GM19043 (cell line): Measurements from ENCODE around the gene VAMP8.
"Not testable (repeated sequence)": the region's sequence is repeated elsewhere in the genome, so short reads cannot be mapped to it uniquely, and the experiment has no call there.

Source experiments
- ATAC-seq: cut with Tn5 transposase; IDR thresholded peaks from one replicate; pipeline ENCODE4 v1.9.1; 2021; ENCODE audit warnings: low read depth; ENCODE audit not compliant: unreplicated experiment

The VAMP8 gene

DNA sequence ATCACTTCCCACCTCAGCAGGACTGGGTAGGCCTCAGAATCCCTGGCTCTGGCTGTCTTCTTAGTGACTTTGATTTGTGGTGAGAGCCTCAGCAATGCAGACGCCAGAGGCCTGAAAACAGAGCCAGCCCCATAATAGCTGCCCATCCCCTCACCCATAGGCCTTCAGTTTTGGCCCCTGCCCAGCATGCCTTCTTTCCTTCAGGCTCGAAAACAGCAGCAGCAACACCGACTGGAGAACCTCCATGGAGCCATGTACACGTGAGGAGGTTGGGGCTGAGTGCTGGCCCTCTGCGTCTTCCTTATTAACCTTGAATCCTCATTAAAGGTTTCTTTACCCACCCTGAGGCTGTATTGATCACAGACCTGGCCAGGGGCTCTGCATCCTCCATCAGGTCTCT is 19.9 kb downstream of the VAMP8 start:
- no peak for ATAC-seq

DNA sequence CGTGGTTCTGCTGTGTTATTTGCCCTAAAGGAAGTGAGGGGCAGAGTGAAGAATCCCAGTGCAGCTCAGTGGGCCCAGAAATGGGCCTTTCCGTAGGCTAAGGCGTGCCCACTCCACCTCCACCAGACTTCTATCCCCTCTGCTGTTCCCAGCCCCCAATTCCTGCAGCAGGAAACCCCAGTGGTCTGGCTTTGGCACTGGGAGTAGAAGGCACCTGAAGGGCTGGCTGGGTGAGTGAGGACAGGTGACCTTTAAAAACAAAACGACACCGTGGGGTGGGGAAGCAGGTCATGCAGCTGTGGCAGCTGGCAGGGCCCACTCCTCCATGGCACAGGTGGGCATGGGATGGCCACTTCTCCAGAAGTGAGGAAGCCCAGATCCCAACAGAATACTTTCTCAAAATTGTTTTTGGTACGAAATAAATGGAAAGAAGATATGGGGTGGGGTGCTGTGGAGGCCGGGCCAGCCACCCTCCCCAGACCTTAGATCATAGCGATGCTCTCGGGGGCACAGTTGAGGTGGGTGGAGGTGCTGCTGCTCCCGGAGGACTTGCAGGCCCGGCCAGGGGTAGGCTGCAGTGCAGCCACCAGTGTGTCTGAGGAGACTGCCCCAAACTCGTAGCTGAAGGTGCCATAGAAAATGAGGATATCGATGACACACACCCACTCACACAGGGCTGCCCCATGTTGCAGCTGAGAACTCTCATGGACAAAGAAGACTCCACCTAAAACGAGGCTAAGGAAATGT is 21.4 kb downstream of the VAMP8 start:
- ATAC-seq: no peak

DNA sequence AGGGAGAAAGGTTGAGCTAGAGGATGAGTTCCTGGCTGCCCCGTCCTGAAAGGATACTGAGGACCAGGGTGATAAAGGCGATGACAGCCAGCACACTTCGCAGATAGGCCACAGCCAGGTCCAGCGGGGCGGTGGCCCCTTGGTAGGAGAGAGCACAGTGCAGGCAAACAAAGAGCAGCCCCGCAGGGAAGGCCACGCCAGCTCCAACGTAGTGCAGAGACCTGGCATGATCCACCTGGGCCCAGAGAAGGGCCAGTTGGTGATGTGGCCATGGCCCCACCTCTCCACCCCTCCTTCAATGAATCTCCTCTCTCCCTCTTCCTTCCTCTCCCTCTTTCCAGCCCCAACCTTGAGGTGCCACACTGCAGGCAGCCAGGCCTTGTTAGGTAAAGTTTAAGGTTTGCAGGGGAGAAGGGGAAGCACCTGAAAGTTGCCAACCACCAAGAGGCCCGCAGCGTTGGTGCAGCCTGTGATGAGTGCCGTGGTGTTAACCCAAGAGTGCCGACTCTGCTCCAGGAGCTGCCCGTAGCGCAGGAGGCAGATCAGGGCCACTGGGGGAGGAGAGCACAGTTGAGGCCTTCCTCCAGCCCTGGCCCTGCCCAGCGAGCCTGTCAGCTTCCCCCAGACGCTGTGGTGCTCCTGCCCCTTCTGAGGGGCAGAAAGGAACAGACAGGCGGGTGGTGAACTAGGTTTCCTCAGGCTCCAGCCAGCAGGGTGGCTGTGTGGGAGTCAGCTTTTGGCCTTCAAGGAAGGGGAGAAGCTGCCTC is 22.3 kb downstream of the VAMP8 start:
- ATAC-seq: no peak

DNA sequence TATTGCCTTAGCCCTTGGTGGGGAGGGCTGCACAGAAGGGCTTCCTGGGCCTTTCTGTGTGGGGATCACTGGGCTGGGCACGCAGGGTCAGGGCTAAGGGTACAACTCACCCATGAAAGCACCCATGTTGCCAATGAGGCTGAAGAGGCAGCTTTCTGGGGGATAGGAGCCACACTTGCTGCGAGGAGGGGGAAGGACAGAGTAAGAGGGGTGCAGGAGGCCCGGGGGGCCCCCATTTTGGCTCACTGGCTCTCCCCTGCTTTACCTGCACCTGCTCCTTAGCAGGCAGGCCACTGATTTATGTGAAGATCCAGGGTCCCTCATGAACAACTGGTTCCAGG is 22.8 kb downstream of the VAMP8 start:
- ATAC-seq: no peak

DNA sequence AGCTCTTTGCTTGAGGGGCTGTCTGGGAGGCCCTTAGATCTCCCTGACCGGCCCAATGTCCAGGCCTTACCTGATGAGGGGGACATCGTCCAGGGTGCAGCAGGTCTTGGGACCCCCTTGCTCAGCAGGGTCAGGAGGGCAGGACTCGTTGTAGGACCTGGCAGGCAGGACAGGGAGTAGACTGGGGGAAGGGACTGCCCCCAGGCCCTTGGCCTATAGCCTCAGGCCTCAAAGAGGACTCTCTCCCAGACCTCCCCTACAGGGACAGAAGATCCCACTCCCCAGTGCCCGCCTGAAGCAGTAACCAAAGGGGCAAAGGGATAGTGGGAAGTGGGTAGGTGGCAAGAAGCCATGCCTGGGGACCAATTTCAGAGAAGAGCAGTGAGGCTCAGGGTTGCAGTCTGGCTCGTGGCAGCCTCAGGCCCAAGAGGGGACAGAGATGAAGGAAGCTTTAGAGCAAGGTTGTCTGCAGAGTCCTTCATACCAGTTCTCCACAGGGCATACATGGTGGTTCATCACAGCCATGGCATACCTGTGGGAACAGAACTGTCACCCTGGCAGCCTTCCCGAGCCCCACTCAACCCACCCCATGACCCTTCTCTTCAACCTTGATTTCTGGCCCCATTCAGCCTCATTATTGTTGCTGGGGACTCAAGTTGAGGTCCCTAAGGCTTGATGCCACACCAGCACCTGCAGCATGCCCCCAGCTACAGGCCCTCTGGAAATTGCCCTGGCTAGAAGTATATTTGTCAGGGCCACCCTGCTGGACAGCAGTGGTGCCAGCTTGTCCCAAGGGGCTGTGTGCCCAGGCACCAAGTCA is 23.8 kb downstream of the VAMP8 start:
- no peak for ATAC-seq

DNA sequence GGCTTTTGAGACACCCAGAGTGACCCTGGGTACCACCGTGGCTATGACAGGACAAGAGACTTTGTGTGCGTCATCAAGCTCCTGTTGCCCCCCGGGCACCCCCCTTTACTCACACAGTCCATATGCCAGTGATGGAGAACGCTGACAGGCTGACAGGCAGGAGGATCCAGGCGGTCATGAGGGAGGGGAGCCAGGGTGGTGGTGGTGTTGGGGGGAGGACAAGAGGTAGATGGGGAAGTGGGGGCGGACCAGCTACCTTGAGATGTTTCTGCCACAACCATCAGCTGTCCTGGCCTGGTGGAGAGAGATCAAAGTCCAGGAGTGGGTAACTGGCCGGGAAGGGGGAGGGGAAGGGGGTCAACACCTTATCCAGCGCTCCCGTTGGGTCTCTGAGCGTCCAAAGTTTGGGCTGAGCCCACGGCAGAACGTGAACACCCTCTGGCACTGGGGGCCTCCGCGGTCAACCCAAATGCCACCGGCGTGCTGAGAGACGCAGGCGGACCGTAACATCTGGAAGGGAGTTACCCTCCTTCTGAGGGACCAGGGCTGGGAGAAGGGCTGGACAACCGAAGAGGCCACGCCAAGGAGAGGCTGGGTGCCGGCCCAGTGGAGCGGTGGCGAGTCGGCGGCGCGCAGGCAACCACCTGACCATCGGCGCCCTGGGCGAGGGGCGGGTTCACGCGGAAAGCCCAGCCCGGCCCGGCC is 24.5 kb downstream of the VAMP8 start:
- peak; percentile 24 for ATAC-seq

DNA sequence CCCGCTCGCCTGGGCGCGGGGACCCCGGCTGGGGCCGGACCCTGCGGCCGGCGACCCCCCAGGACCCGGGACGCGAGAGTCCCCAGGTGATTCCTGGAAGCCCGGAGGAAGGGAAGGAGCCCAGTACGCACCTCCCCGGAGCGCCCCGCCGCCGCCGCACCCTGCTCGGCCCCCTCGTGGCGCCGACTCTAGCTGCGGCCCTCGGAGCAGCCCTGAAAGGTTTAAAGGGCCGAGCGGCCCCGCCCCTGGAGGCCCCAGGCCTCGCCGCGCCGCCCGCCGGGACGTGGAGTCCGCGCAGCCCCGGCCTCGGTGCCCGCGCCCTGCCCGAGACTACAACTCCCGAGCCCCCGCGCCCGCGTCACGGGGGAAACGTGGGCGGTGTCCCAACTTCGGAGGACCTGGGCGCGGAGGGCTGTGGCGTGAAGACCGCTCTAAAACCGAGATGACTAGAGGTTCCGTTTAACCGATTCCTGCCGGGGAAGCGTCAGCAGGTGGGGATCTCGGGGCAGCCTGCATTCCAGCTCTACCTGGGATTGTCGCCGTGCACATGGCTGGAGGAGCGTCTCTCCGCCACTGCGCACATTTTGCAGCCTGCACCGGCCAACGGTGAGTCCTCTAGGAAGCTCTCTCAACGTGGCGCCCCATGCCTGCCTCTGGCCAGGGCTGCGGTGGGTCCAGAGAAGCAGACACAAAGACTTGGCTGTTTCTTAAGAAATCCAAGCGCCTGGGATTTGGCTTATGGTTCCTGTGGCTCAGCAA is 25.3 kb downstream of the VAMP8 start, which contains the start of gene TMEM150A:
TSS of gene TMEM150A (minus strand) at position 223 of the 759 bp plus-strand sequence. CDS start 750 bp downstream, outside the sequence.
- ATAC-seq: peak; percentile 96

DNA sequence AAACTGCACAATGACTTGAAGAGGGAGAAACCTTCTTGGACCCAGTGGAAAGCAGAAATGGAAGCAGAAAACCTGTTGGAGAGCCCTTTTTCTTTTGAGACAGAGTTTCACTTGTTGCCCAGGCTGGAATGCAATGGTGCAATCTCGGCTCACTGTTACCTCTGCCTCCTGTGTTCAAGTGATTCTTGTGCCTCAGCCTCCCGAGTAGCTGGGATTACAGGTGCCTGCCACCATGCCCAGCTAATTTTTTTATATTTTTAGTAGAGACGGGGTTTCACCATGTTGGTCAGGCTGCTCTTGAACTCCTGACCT is 26.7 kb downstream of the VAMP8 start:
- not testable (repeated sequence) for ATAC-seq

DNA sequence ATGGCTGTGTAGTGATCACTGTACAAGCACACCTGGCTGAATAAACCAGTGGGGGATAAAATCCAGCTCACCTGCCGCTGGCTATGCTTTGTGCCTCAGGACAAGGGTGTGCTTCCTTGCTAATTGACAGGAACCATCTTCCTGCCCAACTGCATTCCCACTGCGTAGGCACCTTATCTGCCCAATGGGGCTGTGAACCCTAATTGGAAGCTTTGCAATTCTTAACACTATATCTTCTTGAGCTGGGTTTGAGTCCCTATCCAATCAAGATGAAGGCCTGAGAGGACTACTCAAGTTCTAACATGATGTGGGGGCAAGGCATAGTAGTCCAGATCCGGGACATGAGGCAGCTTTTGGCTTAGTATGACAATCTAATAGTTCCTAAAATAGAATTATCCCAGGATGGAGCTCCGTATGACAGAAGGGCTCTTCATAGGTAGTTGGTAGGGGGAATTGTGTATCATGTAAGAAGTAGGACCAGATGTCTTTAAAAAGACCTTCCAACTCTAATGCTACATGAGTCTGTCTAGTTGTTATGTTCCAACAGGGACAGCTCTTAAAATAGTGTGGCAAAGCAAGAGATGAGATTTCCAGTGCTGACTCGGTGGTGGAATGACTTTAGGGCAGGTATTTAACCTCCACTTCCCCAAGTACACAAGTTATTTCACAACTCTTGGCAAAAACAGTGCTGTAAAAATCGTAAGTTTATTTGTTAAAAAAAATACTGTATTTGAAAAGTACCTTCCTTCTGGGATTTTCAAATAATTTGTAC is 27.4 kb downstream of the VAMP8 start:
- no peak for ATAC-seq

DNA sequence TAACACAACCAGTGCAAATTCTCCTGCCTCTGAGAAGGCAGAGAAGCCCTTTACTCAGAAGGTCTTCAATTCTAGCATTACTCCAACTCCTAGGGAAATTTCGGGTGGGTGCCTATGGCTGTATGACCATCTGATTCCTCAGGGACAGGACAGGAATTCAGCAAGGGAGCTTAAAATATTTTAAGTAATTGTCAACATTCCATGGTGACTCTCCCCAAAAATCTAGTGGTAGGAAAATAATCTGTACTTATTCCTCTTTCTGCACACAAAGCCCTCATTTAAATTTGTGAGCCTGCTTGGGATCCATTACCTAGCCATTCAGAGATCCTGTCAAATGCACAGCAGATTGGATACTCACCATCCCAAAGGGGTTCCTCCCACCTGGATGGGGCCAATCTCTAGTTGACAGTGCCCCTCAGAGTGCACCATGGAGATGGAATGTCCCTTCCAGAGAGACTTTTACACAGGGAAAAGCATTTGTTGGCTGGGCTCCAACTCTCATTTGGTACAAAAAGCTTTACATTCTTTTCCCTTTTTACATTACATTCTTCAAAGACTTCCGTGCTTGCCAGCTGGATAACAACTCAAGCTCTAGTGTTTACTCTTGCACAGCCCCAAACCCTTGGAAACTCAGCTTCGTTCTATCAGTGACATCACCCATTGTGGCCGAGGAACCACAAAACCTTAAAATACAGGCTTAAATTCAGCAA is 28.2 kb downstream of the VAMP8 start:
- no peak for ATAC-seq

DNA sequence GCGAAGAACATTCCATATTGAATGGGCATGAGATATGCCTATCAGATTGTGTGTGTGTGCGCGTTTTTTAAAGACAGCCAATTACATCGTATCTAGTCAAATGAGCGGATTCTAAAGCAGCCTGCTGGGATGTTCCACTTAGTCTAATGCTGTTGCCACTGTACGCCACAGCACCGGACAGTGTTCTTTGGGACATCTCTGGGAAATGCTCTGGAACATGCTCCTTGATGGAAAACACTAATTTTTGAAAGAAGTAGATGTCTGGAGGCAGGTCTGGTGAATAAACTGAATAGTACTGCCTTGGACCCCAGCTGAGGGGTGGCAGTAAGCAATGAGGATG is 28.7 kb downstream of the VAMP8 start:
- ATAC-seq: no peak

DNA sequence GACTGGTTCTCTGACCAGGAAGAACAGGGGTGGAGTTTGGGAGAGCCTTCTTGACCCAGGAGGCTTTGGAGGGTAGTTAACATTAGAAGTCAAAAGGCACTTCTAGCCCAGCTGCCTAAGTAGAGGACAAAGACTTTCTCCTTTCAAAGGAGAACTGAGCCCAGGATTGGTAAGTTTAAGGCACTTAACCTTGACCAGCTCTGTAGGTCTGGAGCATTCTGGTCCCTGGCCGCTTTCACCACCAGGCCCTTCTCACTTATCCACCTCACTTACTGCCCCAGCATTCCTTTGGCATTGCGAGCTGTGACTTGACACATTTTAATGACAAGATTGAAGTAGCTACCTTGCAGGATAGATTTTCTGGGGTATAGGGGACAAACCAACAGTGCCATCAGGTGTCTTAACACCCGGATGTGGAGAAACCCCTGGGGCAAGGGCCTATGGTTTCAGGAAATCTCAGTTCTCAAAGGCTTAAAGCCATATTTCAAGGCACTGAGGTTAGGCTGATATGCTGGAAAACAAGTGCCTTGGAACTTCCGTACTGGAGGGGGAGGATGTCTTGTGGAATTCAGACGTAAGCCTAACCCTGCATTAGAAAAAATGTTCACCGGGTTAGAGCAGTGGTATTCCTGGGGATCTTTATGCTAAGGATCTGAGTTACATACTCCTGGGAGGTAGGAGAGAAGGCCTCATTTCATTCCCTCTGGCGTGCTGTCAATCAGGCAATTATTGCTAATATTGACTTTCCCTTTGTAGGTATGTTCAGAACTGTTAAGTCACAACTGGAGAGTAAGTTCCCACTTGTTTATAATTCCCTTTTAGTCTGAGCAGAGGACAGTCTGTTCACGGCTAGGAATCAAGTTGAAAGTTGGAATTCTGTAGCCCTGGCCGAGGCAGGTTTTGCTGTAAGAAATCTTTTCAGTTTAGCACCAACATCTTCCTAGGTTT is 30.2 kb downstream of the VAMP8 start:
- no peak for ATAC-seq

DNA sequence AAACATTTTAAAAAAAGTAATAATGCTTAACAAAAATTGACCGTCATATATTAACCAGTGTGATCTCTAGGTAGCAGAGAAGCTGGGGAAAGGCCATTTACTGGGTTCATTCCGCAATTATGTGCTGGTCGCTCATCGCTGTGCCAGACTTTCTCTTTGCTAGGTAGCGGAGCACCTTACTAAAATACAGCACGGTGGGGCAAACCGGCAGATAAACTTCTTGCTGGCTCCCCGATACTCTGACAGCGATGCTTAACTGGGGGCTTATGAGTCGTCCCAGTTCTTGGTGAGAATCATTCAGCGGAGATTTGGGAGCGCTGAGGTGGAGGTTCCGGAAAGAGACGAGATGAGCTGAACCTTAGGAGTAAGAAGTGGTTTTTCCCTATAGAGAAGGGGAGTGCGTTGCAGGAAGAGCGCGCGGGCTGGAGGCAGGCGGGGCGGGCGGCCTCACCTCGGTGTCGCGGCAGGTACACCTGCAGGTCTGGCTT is 33.9 kb downstream of the VAMP8 start:
- no peak for ATAC-seq

DNA sequence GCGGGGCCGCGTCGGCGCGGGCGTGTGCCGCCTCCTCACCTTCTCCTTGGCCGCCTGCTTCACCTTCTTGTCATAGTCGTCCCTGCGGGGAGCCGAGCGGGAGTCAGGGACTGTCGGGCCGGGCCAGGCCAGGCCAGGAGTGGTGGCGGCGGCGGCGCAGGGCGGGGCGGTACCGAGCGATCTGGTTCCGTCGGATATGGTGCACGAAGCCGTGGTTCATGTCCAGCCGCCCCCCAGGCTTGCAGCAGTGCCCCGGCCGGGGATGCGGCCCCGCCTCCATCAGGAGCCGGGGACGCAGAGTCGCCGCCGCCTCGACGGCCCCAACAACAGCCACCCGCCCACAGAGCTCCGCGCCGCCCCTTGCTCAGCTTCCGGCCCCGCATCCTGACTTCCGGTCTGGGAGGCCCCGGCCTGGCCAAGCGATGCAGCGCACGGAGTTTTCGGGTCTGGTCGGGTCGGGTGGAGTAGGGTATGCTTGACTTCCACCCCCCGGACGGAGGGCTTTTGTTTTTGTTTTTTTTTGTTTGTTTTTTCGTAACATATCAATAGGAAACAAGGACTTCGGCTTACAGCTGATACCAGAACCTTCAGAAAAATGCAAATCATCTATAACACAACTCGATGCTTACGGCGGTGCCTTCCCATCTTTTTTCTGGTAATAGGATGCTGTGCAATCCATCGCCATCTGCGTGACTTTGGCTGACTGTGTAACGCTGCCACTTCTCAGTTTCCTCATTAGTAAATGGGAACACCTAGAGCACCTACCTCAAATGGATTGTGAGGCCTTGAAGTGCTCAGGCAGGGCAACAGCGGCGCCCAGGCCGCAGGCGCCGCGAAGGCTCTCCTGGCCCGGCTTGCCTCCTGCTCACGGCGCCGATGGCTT is 34.6 kb downstream of the VAMP8 start, which contains the start of gene C2orf68:
TSS of gene C2orf68 (minus strand) at position 362 of the 883 bp plus-strand sequence. CDS start at position 280, 82 bp downstream.
- peak; percentile 75 for ATAC-seq

DNA sequence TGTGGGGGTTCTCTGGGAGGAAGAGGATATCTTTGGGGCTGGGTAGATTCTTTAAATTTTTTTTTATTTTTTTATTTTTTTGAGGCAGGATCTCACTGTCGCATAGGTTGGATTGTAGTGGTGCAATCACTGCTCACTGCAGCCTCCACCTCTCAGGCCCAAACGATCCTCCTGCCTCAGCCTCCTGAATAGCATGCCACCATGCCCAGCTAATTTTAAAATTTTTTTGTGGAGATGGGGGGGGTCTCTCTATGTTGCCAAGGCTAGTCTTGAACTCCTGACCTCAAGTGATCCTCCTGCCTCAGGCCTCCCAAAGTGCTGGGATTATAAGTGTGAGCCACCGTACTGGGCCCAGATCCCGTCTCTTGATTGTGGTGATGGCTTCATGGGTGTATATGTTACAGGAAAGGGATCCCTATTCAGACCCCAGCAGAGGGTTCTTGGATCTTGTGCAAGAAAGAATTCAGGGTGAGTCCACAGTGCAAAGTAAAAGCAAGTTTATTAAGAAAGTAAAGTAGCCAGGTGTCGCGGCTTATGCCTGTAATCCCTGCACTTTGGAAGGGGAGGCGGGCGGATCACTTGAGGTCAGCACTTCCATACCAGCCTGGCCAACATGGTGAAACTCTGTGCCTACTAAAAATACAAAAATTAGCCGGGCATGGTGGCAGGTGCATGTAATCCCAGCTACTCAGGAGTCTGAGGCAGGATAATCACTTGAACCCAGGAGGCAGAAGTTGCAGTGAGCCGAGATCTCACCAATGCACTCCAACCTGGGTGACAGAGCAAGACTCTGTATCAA is 36.5 kb downstream of the VAMP8 start:
- no peak for ATAC-seq

DNA sequence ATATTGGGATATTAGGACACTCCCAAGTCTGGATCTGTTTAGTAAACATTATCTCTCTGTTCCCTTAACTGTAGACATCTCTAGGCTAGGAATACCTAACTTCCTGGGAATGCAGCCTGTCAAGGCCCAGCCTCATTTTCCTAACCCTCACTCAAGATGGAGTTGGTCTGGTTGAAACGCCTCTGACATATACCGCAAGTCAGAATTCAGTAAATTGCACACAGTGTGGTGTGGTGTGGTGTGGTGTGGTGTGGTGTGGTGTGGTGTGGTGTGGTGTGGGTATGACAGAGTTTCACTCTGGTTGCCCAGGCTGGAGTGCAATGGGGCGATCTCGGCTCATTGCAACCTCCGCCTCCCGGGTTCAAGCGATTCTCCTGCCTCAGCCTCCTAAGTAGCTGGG is 37.4 kb downstream of the VAMP8 start:
- ATAC-seq: not testable (repeated sequence)
